Skeletal muscle tissue (tissue), 4 donors: ENCODE results near the gene LETM1. TPM values are rescaled to one million over a fixed set of nuclear protein-coding genes. Genes with fewer than 3 reads are reported as not detected.

Experiments used
- H3K27ac ChIP-seq: one replicate; pipeline ENCODE4 v1.7.0; 2013; ENCODE audit warnings: mild to moderate bottlenecking, low read depth, low read length, inconsistent platforms
- H3K27me3 ChIP-seq, 3 donors: one replicate each; pipeline ENCODE4 v1.7.0; 2013; ENCODE audit warnings: low read length in 3 of 3; ENCODE audit not compliant: control insufficient read depth in 3 of 3, insufficient read depth in 3 of 3
- H3K36me3 ChIP-seq, 3 donors: one replicate each; pipeline ENCODE4 v1.7.0; 2013; ENCODE audit warnings: low read length in 3 of 3; ENCODE audit not compliant: control insufficient read depth in 3 of 3, insufficient read depth in 3 of 3
- H3K4me1 ChIP-seq, 3 donors: one replicate each; pipeline ENCODE4 v1.7.0; 2013; ENCODE audit warnings: low read length in 3 of 3, mild to moderate bottlenecking in 3 of 3; ENCODE audit not compliant: control insufficient read depth in 3 of 3, insufficient read depth in 3 of 3
- H3K4me3 ChIP-seq, 3 donors: one replicate each; pipeline ENCODE4 v1.7.0; 2013; ENCODE audit warnings: low read length in 3 of 3
- H3K9ac ChIP-seq, 3 donors: one replicate each; pipeline ENCODE4 v1.7.0; 2013; ENCODE audit warnings: low read length in 3 of 3, mild to moderate bottlenecking in 3 of 3, moderate library complexity in 2 of 3, low read depth in 1 of 3
- H3K9me3 ChIP-seq, 3 donors: one replicate each; pipeline ENCODE4 v1.7.0; 2013; ENCODE audit warnings: low read length in 3 of 3; ENCODE audit not compliant: control insufficient read depth in 3 of 3
- total RNA-seq: library from RNA; depleted of rRNA; stranded (reverse); fragments of >200 nt; gene quantifications from one replicate; pipeline ENCODE4 v1.2.3, GENCODE V29; 2014
- donor health status: Osteomylitis.

Gene LETM1
- total RNA-seq, 1 donor from 2014 or later: 32.4 TPM

- H3K9me3 ChIP-seq: no peaks in the 10 kb centered on the region
- peaks cover 11 to 17% (median 14%) of the 10 kb centered on the region in 3 donors for H3K4me1 ChIP-seq
- H3K27ac ChIP-seq: no peak overlapping the region
- peaks cover 45 to 58% (median 56%) of the 10 kb centered on the region in 3 donors for H3K36me3 ChIP-seq
- no peak overlapping the region for H3K4me3 ChIP-seq
- no peak overlapping the region for H3K9ac ChIP-seq
- H3K27me3 ChIP-seq: no peaks in the 10 kb centered on the region
Observed at GRCh38 chr4:1822568-1823544, 33.1 kb downstream of the LETM1 start.

GRCh38 chr4:1821679-1822567 lies 34.0 kb downstream of the LETM1 start:
- peaks cover 51 to 60% (median 57%) of the 10 kb centered on the region in 3 donors for H3K36me3 ChIP-seq
- peaks cover 11 to 17% (median 14%) of the 10 kb centered on the region in 3 donors for H3K4me1 ChIP-seq
- H3K9me3 ChIP-seq: no peaks in the 10 kb centered on the region
- H3K9ac ChIP-seq: no peak overlapping the region
- H3K4me3 ChIP-seq: no peak overlapping the region
- H3K27me3 ChIP-seq: no peaks in the 10 kb centered on the region
- no peak overlapping the region for H3K27ac ChIP-seq

- Histone ChIP-seq H3K27me3 (no peaks in the 10 kb centered on the region), H3K4me3 (no peak overlapping the region), H3K4me1 (peaks cover 11 to 17% (median 14%) of the 10 kb centered on the region in 3 donors), H3K9ac (peak overlapping the region in 1 of 3 donors; percentile 54), H3K27ac (peak overlapping the region; percentile 36), H3K36me3 (peaks cover 46 to 57% (median 57%) of the 10 kb centered on the region in 3 donors), H3K9me3 (no peaks in the 10 kb centered on the region)
Observed at GRCh38 chr4:1819816-1820215, 36.1 kb downstream of the LETM1 start.

- Histone ChIP-seq H3K9me3 (no peaks in the 10 kb centered on the region), H3K9ac (peak overlapping the region in 2 of 3 donors; percentile 20 to 54), H3K4me1 (peaks cover 11 to 17% (median 14%) of the 10 kb centered on the region in 3 donors), H3K27me3 (no peaks in the 10 kb centered on the region), H3K36me3 (peaks cover 45 to 58% (median 58%) of the 10 kb centered on the region in 3 donors), H3K4me3 (no peak overlapping the region), H3K27ac (peak overlapping the region; percentile 62)
Observed at GRCh38 chr4:1819284-1819683, 36.7 kb downstream of the LETM1 start.

- Histone ChIP-seq H3K36me3 (peaks cover 45 to 48% (median 47%) of the 10 kb centered on the region in 3 donors), H3K4me1 (peaks cover 11 to 17% (median 14%) of the 10 kb centered on the region in 3 donors), H3K9ac (no peak overlapping the region), H3K4me3 (no peak overlapping the region), H3K27ac (no peak overlapping the region), H3K9me3 (no peaks in the 10 kb centered on the region), H3K27me3 (no peaks in the 10 kb centered on the region)
Observed at GRCh38 chr4:1815997-1816860, 39.7 kb downstream of the LETM1 start.

GRCh38 chr4:1815096-1815996 lies 40.6 kb downstream of the LETM1 start:
- peaks cover 45 to 55% (median 47%) of the 10 kb centered on the region in 3 donors for H3K36me3 ChIP-seq
- no peak overlapping the region for H3K27ac ChIP-seq
- H3K9me3 ChIP-seq: no peaks in the 10 kb centered on the region
- peaks cover 11 to 17% (median 14%) of the 10 kb centered on the region in 3 donors for H3K4me1 ChIP-seq
- H3K9ac ChIP-seq: peak overlapping the region in 1 of 3 donors; percentile 16
- no peak overlapping the region for H3K4me3 ChIP-seq
- H3K27me3 ChIP-seq: no peaks in the 10 kb centered on the region

- peaks cover 45 to 53% (median 47%) of the 10 kb centered on the region in 3 donors for H3K36me3 ChIP-seq
- no peak overlapping the region for H3K4me3 ChIP-seq
- no peaks in the 10 kb centered on the region for H3K27me3 ChIP-seq
- H3K4me1 ChIP-seq: peaks cover 5 to 9% (median 8%) of the 10 kb centered on the region in 3 donors
- no peaks in the 10 kb centered on the region for H3K9me3 ChIP-seq
- H3K9ac ChIP-seq: peak overlapping the region in 1 of 3 donors; percentile 16
- no peak overlapping the region for H3K27ac ChIP-seq
Observed at GRCh38 chr4:1814453-1814852, 41.5 kb downstream of the LETM1 start.

GRCh38 chr4:1813915-1814314 lies 42.0 kb downstream of the LETM1 start:
- Histone ChIP-seq H3K27me3 (no peaks in the 10 kb centered on the region), H3K9me3 (no peaks in the 10 kb centered on the region), H3K27ac (no peak overlapping the region), H3K36me3 (peaks cover 42 to 49% (median 45%) of the 10 kb centered on the region in 3 donors), H3K9ac (no peak overlapping the region), H3K4me1 (peaks cover 1 to 4% (median 4%) of the 10 kb centered on the region in 3 donors), H3K4me3 (no peak overlapping the region)
